Measurements from ENCODE around the gene SLC25A31. TPM values are rescaled to one million over a fixed set of nuclear protein-coding genes. Genes with fewer than 3 reads are reported as not detected.

The SLC25A31 gene
- total and polyA plus RNA-seq, 2 experiments from 2014 or later: not detected

DNA sequence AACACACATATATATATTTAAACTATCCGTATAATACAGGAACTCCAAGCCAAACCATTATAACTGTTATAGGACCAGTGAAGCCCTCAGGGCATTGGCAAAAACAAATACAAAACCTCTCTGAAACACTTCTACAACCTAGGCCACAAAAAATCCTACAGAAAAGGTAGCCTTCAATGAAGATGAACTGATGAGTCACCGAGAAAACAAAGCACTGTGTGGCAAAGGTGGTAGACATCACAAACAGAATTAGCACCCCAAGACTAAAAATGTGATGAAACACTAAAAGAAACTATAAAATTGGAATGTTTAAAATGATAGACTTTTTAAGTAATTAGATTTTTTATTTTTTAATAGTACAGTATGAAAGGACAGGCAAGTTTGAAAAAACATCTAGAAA, 46.4 kb downstream of the SLC25A31 start:
- Mint-ChIP-seq H3K4me3 (no peak overlapping the region), H3K27me3 (ENCODE audit: insufficient read depth, low read depth, poor library complexity) (peaks cover 11% of the 10 kb centered on the region), H3K4me1 (peaks cover 14% of the 10 kb centered on the region), H3K36me3 (ENCODE audit: low read depth) (peaks cover 4% of the 10 kb centered on the region; the same call in 1 of the 3 replicates), H3K27ac (no peak overlapping the region), H3K9me3 (peaks cover 7% of the 10 kb centered on the region)
- no peak for DNase-seq (ENCODE audit: low spot score)
- H3K79me2 ChIP-seq (replicated peaks; ENCODE audit: insufficient read depth): no peaks in the 10 kb centered on the region
- TF ChIP-seq REST (IDR thresholded peaks at IDR 0.05; ENCODE audit: unreplicated experiment): no peak
- TF ChIP-seq STAT1 (IDR thresholded peaks at IDR 0.05; ENCODE audit: unreplicated experiment): no peak
- no peak for TF ChIP-seq CREB1 (CRISPR knock-in tag; IDR thresholded peaks at IDR 0.05; ENCODE audit: low read depth)
- no peak for TF ChIP-seq NANOG (IDR thresholded peaks at IDR 0.05; ENCODE audit: borderline replicate concordance)
- TF ChIP-seq EZH2 (IDR thresholded peaks at IDR 0.05; ENCODE audit: low read depth, unreplicated experiment): no peak
- TF ChIP-seq, protein P1, sequence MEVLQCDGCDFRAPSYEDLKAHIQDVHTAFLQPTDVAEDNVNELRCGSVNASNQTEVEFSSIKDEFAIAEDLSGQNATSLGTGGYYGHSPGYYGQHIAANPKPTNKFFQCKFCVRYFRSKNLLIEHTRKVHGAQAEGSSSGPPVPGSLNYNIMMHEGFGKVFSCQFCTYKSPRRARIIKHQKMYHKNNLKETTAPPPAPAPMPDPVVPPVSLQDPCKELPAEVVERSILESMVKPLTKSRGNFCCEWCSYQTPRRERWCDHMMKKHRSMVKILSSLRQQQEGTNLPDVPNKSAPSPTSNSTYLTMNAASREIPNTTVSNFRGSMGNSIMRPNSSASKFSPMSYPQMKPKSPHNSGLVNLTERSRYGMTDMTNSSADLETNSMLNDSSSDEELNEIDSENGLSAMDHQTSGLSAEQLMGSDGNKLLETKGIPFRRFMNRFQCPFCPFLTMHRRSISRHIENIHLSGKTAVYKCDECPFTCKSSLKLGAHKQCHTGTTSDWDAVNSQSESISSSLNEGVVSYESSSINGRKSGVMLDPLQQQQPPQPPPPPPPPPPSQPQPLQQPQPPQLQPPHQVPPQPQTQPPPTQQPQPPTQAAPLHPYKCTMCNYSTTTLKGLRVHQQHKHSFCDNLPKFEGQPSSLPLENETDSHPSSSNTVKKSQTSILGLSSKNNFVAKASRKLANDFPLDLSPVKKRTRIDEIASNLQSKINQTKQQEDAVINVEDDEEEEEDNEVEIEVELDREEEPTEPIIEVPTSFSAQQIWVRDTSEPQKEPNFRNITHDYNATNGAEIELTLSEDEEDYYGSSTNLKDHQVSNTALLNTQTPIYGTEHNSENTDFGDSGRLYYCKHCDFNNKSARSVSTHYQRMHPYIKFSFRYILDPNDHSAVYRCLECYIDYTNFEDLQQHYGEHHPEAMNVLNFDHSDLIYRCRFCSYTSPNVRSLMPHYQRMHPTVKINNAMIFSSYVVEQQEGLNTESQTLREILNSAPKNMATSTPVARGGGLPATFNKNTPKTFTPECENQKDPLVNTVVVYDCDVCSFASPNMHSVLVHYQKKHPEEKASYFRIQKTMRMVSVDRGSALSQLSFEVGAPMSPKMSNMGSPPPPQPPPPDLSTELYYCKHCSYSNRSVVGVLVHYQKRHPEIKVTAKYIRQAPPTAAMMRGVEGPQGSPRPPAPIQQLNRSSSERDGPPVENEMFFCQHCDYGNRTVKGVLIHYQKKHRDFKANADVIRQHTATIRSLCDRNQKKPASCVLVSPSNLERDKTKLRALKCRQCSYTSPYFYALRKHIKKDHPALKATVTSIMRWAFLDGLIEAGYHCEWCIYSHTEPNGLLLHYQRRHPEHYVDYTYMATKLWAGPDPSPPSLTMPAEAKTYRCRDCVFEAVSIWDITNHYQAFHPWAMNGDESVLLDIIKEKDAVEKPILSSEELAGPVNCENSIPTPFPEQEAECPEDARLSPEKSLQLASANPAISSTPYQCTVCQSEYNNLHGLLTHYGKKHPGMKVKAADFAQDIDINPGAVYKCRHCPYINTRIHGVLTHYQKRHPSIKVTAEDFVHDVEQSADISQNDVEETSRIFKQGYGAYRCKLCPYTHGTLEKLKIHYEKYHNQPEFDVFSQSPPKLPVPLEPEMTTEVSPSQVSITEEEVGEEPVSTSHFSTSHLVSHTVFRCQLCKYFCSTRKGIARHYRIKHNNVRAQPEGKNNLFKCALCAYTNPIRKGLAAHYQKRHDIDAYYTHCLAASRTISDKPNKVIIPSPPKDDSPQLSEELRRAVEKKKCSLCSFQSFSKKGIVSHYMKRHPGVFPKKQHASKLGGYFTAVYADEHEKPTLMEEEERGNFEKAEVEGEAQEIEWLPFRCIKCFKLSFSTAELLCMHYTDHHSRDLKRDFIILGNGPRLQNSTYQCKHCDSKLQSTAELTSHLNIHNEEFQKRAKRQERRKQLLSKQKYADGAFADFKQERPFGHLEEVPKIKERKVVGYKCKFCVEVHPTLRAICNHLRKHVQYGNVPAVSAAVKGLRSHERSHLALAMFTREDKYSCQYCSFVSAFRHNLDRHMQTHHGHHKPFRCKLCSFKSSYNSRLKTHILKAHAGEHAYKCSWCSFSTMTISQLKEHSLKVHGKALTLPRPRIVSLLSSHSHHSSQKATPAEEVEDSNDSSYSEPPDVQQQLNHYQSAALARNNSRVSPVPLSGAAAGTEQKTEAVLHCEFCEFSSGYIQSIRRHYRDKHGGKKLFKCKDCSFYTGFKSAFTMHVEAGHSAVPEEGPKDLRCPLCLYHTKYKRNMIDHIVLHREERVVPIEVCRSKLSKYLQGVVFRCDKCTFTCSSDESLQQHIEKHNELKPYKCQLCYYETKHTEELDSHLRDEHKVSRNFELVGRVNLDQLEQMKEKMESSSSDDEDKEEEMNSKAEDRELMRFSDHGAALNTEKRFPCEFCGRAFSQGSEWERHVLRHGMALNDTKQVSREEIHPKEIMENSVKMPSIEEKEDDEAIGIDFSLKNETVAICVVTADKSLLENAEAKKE (CRISPR knock-in tag; IDR thresholded peaks at IDR 0.05): no peak
- TF ChIP-seq EZH2phosphoT487 (IDR thresholded peaks at IDR 0.05; ENCODE audit: unreplicated experiment): no peak
- no peak overlapping the region for H2AFZ ChIP-seq
- H3K9me2 ChIP-seq (ENCODE audit: insufficient read depth): no peaks in the 10 kb centered on the region
- no peaks in the 10 kb centered on the region for H3K36me3 ChIP-seq (ENCODE audit: insufficient read depth)
- H3K4me1 ChIP-seq (ENCODE audit: insufficient read depth): no peaks in the 10 kb centered on the region
- H3K4me2 ChIP-seq: no peak overlapping the region
- H3K27ac ChIP-seq (ENCODE audit: low read depth): no peak overlapping the region
- ATAC-seq: no peak
- 0 out of 2 replicates have a peak, but pooled peaks cover 7% of the 10 kb centered on the region for H3F3A ChIP-seq (replicated peaks; ENCODE audit: low read depth)
- peaks cover 23% of the 10 kb centered on the region for H3K27me3 ChIP-seq (ENCODE audit: insufficient read depth)
- H4K20me1 ChIP-seq (replicated peaks; ENCODE audit: insufficient read depth): no peaks in the 10 kb centered on the region
- H3K4me3 ChIP-seq: no peak overlapping the region
